Germinal center (tissue), 1 donor: ENCODE data around the gene PPFIA3.
"Not testable (repeated sequence)": the region's sequence is repeated elsewhere in the genome, so short reads cannot be mapped to it uniquely, and the experiment has no call there.

Experiments
- DNase-seq: peaks from one replicate; pipeline ENCODE4 v3.0.0; 2012; ENCODE audit warnings: mixed read lengths, low spot score

Gene PPFIA3

DNA sequence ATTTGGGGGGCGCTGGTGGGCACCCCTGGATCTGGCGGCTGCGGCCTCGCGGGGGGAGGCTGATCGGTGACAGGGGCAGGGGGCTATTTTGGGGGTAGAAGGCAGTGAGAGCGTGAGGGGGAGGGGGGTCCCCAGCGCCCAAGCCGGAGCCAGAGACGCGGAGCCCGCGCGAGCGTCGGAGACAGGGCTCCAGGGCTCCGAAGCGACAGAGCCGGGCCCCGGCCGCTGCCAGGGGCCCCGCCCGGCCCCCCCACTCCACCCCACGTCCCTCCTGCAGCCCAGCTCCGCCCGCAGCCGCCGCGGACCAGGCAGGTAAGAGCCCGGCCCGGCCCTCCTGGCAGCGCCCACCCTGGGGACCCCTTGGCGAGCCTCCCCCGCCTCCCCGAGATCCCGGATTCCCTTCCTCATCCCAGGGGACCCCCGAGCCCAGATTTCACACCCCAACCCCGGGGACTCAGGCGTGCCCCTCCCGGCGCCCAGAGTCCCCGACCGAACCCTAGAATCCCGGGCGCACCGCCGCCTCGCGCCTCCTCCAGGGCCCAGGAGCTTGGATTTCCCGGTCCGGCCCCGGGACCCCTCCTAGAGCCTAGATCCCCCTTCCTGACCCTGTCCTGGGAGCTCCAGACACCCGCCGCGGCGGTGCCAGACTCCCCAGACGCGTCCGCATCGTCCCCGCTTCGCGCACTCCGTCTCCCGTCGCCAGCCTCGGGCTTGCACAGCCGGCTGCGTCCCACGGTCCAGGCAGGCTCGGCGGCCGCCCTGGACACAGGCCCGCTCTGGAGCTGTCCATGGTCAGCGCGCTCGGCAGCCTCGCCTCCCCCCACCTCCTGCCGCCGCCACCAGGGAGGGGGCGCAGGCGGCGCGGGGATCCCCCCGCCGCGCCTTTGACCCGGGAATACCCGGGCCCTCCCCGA, at the start of gene PPFIA3:
Gene PPFIA3 (plus strand): TSS at position 134 of the 914 bp plus-strand sequence. CDS start 8,330 bp downstream, outside the sequence.
- peak; percentile 33 for DNase-seq

DNA sequence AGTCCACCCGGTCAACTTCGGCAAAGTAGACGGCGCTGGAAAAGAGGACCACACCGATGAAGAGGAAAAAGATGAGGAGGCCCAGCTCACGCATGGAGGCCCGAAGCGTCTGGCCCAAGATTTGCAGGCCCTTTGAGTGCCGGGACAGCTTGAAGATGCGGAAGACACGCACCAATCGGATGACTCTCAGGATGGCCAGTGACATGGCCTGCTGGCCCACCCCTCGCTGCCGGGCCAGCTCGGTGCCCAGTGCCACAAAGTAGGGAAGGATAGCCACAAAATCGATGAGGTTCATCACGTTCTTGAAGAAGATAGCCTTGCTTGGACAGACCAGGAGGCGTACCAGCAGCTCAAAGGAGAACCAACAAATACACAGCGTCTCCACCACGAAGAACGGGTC, 48.9 kb upstream of the PPFIA3 start:
- DNase-seq: no peak

DNA sequence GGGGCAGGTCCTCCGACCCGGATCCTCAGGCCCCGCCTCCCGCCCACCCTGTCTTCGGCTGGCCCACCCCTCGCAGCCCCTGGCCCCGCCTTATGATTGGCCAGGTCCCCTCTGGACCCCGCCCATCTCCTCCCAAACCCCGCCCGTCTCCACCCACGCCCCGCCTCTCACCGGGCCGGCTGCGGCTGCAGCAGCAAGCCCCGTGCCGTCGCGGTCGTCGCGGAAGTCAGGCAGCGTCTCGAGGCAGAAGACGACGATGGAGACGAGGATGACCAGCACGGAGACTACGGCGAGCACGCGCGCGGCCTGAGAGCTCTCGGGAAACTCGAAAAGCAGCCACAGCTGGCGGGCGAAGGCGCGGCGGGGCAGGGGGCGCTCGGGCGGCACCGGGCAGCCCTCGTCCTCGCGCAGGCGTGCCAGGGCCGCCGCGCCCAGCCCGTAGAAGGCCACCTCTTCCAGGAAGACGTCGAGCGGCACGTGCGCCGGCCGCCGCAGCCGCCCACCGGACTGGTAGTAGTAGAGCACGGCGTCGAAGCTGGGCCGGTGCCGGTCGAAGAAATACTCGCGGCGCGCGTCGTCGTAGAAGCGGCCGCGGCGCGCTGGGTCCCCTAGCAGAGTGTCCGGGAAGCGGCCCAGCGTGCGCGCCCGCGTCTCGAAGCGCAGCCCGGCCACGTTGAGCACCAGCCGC, 47.3 kb upstream of the PPFIA3 start:
- peak; percentile 38 for DNase-seq

DNA sequence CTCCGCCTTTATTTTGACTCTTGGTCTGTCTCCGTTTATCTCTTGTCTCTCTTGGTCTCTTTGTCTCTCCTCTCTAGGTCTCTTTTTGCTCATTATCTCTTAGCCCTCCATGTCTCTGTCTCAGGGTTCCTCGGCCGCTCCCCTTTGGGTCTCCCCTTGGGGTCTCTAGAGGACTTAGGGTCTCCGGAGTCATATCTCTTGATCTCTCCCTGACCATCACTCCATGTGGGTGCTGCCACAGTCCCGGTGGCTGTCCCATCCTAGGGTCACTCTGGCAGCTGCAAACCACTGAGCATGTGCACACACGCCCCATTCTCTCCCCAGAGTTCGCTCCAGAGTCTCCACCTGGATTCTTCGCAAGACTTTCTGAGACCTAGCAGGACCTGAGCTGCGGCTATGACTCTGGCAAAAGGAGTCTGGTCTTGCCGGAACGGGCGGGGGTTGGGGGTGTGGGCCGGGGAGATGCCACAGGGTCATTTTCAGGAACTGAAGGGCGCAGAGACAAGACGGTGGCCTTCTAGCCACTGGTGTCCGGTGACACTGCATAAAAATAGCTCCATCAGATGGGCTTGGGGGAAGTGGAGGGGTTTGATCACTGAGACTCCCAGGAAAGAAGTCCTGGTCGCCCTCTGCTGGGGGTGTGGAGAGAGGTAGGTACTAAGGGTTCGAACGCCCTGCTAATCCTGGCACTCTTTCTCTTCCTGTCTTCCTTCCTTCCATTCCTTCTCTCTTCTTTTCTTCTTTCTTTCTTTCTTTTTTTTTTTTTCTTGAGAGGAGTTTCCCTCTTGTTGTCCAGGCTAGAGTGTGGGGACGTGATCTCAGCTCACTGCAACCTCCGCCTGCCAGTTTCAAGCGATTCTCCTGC, 45.6 kb upstream of the PPFIA3 start:
- no peak for DNase-seq

DNA sequence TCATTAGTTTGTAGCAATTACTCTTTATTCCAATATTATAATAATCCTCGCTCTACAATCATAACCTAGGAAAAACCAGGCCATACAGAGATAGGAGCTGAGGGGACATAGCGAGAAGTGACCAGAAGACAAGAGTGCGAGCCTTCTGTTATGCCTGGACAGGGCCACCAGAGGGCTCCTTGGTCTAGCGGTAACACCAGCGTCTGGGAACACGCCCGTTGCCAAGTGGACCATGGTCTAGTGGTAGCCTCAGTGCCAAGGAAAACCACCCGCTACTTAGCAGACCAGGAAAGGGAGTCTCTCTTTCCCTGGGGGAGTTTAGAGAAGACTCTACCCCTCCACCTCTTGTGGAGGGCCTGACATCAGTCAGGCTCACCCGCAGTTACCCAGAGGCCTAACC, 44.5 kb upstream of the PPFIA3 start:
- not testable (repeated sequence) for DNase-seq

DNA sequence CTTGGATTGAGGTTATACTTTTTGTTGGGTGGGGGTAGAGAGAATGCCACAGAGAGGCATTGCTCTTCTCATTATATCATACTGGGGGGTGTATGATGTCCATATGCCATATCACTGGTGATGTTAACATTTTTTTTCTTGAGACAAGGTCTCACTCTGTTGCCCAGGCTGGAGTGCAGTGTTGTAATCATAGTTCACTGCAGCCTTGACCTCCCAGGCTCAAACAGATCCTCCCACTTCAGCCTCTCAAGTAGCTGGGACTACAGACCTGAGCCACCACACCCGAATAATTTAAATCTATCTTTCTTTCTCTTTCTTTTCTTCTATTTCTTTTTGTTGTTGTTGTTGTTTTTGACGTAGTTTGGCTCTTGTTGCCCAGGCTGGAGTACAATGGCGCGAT, 39.0 kb upstream of the PPFIA3 start:
- DNase-seq: no peak

DNA sequence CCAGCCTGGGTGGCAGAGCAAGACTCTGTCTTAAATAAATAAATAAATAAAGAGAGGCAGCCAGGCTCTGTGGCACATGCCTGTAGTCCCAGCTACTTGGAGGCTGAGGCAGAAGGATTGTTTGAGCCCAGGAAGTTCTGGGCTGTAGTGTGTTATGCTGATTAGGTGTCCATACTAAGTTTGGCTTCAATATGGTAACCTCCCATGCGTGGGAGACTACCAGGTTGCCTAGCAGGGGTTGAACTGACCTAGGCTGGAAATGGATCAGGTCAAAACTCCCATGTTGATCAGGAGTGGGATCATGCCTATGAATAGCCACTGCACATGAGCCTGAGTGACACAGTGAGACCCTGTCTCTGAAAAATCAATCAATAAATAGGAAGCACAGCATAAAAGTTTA, 38.1 kb upstream of the PPFIA3 start:
- DNase-seq: no peak

DNA sequence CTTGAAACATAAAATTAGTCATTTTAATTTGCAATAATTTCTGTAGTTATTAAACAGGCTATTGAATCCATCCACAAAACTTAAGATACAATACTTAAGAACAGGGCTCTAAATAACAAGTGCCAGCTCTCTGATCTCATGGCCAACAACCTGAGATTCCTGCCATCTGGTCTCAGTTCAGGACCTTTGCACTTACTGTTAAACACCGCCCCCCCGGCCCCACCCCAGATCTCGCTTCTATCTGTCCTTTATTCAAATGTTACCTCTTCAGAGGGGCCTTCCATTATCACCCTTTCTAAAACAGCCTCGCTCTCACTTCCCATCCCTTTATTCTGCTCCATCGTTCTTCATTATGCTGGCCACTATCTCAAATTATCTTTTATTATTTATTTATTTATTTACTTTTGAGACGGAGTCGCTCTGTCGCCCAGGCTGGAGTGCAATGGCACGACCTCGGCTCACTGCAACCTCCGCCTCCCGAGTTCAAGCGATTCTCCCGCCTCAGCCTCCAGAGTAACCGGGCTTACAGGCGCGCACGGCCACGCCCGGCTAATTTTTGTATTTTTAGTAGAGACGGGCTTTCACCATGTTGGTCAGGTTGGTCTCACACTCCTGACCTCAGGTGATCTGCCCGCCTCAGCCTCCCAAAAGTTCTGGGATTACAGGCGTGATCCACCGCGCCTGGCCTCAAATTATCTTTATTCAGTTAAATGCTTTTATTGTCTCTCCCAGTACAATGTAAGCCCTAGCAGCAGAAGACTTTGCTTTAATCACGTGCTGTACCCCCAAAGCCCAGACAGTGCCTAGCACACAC, 34.9 kb upstream of the PPFIA3 start:
- no peak for DNase-seq

DNA sequence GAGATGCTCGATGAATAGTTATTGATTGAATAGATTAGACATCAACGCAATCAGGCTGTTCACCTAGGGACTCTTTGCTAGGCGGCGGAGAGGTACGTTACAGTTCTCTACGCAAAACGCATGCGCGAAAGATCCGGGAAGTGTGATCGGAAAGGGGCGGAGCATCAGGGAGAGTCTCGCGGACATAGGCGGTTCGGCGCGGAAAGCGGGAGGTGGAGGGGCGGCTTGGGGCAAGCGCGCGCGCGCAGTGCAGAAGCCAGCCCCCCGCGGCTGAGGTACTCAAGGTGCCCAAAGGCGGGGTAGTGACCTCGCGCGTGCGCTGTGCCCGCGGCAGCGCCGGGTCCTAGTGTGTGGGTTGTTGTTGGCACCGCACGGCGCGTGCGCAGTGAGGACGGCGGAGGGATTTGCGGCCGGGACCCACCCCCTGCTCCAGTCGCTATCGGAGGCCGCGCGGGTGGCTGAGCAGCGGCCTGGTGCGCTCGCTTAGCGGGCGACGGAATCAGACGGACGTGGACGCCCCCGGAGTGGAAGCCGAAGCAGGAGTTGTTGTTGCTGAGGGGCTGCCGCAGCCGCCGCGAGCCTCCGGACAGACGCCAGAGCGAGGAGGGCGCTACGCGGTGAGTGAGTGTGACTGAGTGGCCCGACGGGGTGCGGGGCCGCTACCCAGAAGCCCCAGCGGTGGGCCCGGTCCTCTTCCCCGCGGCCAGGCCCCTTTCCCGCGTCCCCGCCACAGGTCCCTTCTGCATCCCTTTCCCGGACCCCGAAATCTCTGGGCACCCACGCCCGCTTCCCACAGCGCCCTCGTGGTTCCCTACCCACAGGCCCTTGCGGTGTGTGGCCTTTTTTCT, 34.1 kb upstream of the PPFIA3 start, which contains the start of gene SNRNP70:
Gene SNRNP70 (plus strand): TSS at position 432 of the 848 bp plus-strand sequence. CDS start 964 bp downstream, outside the sequence.
- peak; percentile 100 for DNase-seq

DNA sequence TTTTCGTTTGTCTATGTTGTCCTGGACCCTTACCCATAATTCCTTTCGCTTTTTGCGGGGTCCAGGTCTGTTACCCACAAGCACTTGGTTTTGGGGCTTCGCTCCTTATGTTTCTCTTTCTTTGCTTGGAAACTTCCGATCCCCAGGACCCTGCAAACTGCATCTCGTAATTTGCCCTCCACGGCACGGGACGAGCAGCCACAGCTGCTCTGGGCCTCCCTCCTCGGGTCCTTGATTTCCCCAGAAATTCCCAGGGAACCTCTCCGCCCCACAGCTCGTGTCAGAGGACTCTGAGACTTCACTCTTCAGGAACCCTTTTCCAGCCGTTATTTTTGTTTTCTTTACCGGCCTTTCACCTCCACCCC, 33.5 kb upstream of the PPFIA3 start:
- DNase-seq: no peak

DNA sequence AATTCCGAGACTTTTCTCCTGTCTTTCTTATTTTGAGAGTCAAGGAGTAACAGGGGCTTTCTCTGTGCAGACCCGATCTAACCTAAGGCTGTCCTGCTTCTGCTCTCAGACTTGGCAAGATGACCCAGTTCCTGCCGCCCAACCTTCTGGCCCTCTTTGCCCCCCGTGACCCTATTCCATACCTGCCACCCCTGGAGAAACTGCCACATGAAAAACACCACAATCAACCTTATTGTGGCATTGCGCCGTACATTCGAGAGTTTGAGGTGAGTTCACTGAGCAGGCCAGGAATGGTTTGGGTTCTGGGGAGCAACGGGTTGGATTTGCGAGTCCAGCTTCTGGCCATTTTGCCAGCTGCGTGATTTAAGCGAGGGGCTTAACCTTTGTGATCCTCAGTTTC, 33.0 kb upstream of the PPFIA3 start:
- no peak for DNase-seq

DNA sequence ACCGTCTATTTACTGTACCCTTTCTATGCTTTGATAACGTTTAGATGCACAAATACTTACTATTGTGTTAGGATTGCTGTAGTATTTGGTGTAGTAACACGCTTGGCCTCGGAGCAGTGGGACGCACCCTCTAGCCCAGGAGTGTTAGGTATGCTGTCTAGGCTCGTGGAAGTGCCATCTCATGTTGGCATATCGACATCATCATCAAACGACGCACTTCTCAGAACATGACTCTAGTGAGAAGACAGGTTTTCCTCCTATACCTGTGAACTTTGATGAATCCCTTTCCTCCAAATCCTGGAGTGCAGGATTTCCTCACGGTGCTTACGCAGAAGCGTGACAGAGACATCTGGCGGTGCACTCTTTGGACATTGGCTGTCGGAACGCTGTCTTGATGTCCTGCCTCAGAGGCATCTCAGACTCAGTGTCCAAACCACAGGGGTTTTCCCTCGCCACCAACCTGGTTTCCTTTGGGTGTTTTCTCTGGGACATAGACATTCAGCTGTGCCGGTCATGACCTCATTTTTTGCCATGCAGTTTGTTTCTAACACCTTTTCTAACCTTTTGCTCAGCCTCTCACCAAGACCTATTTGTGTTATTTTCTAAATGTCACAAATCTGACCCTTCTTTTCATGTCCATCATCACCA, 27.8 kb upstream of the PPFIA3 start:
- DNase-seq: no peak

DNA sequence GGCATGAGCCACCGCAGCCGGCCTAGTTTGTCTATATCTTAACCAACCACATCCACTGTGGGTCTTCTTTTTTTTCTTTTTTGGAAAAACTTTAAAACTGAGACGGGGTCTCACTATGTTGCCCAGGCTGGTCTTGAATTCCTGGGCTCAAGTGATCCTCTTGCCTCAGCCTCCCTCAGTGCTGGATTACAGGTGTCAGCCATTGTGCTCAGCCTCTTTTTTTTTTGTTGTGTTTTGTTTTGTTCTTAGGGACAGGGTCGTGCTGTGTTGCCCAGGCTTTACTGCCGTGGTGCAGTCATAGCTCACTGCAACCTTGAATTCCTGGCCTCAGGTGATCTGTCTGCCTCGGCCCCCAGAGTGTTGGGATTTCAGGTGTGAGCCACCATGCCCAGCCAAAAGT, 26.7 kb upstream of the PPFIA3 start:
- no peak for DNase-seq

DNA sequence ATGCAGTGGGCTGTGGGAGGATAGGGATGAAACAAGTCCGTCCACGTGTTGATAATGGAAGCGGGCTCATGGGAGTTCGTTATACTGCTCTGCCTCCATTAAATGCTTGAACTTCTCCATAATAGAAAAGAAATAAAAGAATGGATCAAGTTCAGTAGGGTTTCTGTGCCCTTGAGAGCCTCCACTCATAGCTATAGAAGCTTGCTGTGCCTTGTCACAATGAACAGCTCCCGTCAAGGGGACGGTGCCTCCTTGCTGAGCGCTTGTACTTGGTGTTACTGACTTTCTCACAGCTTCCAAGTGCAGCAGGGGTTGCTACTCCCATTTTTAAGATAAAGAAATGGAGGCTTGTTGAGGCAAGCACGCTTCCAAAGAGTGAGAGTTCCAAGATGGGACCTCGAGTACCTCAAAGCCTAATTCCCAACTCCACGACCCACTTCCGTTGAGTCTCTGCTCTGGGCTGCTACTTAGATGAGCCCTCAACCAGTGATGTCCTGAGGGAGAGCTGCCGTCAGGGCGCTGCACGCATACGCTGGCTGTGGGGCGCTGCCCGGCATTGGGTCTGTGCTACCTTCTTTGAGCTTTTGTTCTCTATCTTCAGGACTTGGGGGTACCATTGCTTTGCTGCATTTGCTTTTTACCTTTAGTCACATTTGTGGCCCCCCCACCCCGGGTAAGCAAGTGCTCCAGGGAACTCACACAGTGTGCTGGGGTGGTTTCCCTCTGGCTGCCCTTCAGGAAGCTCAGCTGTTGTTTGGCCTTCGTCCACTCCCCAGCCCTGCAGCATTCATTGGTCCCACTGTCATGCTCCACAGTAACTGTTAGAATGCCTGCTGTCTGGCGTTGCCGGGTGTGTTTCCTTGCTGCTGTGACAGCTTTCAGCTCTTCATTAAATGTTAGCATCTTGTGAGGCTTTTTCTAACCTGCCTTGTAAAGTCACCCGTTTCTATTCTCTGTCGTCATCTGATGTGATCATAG, 24.6 kb upstream of the PPFIA3 start:
- DNase-seq: no peak

DNA sequence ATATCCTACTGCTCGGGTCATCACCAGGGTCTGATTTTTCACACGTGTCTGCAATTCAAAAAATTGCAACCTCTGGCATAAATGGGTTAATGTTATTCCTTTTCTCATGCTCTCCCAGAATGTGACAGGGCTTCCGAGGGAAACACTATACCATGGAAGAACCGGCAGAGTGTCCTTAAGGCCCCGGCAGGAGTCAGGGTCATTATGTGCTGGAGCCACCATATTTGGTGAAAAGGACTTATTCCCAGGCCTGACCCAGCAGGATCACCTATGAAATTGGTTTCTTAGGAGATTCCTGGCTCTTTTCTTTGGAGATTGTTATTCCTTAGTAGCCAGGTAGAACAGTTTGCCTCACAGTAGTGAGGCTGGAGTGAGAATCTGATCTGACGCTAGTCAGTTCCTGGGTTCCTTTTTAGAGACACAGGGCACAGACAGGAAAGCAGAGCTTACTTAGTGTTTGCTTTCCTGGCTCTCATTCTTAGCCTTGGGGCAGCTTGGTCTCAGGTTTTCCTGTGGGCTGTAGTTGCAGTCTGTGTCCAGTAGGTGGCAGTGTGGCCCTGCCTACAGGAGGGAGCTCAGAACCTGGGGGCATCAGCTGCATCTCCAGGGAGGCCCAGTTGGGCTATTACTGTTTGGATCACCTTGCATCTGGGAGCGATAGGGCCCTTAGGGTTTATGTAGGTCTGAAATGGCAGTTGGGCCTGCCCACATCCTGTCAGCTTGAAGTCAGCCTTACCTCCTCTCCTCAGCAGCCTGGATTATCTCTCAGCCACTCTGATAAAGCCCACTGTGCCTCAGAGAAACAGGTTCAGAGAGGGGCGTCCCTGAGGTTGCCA, 21.7 kb upstream of the PPFIA3 start:
- DNase-seq: peak; percentile 77

DNA sequence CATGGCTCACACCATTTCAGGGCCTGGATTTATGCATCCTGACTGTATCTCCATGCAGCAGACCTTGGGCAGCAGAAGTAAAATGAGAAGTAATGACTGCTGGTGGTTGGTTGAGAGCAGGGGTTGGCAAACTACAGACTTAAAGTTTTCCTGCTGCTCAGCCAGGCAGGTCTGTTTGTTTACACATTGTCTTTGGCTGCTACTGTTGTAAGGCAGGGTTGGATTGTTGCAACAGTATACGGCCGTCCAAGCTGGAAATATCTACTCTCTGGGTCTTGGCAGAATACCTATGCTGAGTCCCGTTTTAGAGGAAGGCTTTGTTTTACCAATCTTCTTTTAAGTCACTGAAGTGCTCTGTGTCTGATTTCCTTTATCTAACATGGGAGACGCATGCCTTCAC, 20.5 kb upstream of the PPFIA3 start:
- no peak for DNase-seq

DNA sequence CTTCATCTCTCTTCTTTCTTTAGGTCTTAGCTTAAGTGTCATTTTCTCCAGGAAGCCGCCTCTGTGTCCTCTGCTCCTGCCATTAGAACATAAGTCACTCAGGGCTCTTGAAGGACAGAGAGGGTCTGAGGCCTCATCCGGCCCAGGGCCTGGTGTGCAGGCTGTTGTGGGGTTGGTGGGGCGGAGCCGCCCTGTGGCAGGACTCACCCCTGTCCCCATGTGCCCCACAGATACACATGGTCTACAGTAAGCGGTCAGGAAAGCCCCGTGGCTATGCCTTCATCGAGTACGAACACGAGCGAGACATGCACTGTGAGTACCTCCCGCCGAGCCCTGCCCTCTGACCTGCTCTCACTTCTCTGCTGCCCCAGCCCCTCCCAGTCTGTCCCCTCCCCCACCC, 18.2 kb upstream of the PPFIA3 start:
- DNase-seq: no peak

DNA sequence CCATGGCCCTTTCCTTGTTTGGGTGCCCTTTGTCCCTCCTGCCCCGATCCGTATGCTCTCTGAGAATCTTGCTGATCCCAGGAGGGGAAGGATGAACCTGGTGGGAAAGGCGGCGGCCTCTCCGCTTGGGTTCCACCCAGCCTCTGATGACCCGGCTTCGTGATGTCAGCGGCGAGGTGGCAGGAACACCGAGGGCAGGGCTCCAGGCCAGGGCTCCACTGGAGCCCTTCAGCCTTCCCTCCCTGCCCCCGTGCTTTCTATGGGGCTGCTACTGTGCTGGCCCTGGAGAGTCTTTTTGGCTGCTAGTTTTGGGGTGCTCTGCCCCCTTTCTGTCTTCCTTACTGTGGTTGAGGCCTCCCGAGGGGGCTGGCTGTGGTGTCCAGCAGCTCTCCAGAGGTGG, 17.0 kb upstream of the PPFIA3 start:
- no peak for DNase-seq
